Inflammatory macrophage treated with lipopolysaccharide for 1 hour (primary cell): ENCODE results near the gene CCDC194.

Source experiments
- DNase-seq, 2 donors: peaks; one replicate each; pipeline ENCODE4 v3.0.0-alpha.2; 2020 to 2022

The CCDC194 gene, protein sequence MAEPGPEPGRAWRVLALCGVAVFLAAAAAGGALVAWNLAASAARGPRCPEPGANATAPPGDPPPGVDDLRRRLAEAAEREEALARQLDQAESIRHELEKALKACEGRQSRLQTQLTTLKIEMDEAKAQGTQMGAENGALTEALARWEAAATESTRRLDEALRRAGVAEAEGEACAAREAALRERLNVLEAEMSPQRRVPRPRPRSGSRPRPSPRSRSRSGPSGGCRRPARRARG

DNA sequence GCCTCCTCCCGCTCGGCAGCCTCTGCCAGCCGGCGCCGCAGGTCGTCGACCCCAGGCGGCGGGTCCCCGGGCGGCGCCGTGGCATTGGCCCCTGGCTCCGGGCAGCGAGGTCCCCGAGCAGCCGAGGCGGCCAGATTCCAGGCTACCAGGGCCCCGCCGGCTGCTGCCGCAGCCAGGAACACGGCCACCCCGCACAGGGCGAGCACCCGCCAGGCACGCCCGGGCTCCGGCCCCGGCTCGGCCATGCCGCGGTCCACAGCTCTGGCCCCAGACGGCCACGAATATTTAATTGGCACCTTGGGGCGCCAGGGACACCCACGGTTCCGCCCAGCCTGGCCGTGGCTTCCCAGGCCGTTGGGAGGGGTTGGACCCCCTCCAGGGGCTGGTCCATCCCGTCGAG lies at the start of gene CCDC194:
Gene CCDC194, minus strand, starts transcription at position 283 of the 400 bp plus-strand sequence. Its CDS starts 38 bp downstream, at position 245.
- no peak for DNase-seq

DNA sequence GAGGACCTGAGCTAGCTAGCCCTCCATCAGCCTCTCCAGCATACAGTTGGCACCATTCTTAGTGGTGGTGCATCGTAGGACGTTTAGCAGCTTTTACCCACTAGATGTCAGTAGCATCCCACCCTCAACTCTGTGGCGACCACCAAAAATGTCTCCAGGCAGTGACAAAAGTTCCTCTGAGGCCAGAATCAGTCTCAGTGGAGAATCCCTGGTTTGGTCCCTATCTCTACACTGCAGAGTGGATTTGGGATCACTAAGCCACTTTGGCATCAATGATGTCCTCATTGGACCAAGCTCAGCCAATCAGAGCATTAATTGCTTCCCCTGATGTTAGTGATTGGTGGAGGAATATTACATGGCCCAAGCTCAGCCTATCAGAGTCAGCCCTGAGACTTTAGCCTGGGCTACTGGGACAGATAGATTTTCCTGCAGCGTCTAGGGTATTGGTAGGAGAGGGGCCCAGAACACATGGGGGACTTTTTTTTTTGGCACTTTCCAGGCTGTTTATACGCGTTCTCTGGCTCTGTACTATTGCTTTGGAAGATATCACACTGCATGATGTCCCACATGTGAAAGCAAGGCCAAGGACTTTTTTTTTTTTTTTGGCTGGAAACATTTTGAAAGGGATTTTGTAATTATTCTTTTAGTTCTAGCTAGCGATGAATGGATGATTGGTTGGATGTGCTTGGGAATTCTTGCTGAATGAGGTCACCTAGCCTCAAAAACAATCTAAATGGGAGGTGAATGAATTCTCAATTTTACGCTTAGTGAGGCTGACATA lies 47.4 kb upstream of the CCDC194 start:
- peak in 1 of 2 donors; percentile 40 for DNase-seq

DNA sequence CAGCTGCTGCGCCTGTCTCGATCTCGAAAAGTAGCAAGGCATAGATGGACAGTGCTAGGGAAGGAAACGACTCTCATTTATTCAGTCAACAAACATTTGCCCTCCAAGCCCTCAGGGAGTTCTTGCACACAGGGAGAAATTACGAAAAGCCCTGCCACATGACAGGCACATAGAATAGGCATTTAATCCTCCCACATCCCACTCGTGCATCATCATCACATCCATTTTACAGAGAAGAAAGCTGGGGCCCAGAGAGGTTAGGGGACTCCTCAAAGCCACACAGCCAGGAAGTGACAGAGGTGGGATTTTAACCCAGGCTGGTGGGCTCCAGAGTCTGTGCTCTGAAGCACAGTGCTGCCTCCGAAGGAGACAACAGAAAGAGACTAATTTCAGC lies 42.9 kb upstream of the CCDC194 start:
- DNase-seq: peak in 1 of 2 donors; percentile 33

DNA sequence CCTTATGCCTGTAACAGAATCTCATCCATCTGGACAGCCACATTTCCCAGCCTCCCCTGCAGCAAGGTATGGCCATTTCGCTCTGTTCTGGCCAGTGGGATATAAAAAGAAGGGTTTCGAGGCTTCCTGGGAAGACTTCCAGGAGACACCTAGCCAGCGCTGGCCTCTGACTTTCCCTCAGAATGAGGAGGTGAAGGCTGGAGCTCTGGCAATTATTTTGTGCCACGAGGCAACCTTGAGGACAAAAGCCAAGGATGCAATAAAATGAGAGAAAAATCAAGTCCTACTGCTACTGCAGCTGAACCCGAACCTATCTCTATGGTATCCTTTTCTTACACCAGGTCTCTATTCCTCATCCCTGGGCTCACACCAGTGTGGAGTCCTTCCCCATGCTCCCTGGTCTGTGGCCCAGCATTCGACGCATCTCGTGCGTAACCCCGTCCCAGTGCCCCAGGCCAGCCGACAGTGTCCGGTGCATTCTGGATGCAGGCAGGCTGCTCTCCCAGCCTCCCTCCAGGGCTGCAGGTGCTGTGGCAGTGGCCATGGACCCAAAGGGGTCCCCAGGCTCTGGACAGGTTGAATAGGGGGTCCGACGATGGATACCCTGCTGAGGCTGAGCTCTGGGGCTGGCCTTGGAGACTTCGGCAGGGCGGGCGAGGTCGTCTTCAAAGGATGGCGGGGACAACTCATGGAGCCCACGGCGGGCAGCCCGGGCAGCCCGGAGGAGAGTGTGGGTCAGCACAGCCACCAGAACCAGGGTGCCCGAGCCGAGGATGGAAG lies 42.3 kb upstream of the CCDC194 start:
- no peak for DNase-seq

DNA sequence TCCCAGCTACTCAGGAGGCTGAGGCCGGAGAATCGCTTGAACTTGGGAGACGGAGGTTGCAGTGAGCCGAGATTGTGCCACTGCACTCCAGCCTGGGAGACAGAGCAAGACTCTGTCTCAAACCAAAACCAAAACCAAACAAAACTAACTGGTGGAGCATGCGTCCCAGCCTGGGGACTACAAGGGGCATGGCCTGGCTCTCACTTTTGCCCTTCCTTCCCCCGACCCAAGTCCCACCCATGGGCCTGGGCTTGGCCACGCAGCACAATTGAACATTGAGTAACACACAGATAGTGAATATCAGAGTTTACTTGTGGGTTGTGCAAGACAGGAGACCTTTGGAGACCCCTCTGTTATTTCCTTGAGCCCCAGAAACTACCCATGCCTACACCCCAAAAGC lies 41.2 kb upstream of the CCDC194 start:
- no peak for DNase-seq

DNA sequence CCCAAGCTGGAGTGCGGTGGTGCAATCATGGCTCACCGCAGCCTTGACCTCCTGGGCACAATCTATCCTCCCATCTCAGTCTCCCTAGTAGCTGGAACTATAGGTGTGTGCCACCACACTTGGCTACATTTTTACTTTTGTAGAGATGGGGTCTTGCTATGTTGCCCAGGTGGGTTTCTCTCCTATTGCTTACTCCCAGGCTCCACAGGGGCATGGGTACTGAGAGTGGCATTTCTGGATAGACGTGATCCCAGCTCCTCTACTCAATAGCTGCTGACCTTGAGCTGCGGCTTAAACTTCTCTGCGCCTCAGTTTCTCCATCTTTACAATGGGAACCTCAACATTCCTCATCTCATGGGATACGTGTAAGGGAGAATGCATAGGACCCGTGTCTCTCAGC lies 37.4 kb upstream of the CCDC194 start:
- DNase-seq: no peak

DNA sequence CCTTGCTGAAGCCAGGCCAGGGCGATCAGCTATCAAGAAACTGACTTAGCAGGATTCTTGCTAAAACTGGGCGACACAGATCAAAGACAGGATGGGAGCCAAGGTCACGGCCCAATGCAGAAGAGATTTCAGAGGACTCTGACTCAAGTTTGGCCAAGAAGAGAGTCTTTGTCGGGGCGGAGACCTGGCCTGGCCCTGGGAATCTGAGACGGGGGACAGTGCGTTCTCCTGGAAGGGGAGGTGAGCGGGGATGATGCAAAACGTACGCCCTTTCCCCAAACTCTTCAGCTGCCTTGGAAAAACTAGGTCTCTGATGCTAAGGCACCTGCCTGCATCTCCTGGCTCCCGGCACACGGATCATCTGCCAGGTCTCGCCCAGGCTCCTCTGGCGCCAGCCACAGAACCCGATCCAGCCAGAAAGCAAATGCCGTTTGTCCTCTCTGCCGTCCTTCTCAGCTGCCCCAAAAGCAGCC lies 35.7 kb upstream of the CCDC194 start:
- DNase-seq: no peak

DNA sequence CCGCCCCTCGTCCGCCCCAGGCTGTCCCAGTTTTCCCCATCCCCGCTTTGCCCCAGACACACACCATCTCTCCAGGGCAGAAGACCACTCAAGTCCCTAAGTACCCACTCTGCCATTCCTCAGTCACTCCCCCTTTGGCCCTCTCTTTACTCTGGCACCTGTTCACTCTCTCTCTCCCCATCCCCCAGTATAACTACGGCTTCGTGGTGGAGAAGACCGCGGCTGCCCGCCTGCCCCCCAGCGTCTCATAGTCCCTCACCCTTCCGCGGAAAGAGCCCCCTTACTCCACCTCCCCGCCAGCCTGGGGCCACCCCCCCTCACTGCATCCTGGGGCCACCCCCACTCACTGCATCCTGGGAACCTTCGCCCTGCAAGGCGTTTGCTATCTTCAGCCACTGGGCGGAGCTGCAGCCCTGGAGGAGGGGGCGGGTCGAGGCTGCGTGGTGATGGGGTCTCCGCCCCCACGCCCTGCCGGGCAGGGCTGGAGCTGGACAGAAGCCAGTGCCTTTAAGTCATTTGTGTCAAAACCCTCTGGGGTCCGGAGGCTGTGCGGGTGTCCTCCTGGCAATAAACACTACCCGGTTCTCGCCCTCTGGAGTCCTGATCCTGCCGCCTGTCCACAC lies 30.9 kb upstream of the CCDC194 start:
- no peak for DNase-seq

DNA sequence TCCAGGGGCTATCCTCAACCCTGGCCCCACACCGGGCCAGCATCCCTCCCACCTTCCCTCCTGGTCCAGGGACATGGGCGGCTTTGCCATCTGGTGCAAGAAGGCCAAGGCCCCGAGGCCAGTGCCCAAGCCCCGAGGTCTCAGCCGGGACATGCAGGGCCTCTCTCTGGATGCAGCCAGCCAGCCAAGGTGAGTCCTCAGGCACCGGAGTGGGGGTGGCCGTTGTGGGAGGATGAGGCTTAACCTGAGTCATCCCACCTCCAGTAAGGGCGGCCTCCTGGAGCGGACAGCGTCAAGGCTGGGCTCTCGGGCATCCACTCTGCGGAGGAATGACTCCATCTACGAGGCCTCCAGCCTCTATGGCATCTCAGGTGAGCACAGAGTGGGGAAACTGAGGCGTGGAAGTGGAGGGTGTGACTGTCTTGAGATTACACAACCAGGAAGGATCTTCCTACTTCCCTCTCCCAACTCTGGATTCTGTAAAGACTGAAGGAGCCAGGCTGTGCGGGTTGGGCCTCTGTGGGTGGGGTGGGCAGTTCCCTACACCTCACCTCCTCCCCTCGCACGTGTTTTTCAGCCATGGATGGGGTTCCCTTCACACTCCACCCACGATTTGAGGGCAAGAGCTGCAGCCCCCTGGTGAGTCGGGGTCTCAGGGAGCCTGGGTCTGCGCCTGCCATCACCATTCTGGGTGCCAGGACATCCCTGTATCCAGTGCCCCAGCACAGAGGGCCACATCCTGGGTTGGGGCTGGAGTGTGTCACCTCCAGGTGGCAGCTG lies 29.6 kb upstream of the CCDC194 start:
- DNase-seq: no peak

DNA sequence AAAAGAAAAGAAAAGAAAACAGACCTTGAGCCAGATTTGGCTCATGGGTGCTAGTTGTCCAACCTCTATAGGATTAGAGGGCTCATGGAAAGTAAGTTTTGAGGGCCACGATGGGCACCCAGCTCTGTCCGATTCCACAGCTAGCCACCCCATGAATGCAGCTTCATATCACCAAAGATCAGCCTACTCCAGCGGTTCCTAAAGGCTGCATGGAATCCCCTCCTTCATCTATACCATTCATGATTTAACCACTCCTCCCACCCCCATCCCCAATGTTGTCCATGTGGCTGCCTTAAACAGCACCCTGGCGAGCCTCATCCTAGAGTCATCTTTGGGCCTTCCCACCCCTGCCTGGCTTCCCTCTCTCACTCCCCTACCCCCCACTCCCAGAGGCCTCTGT lies 27.9 kb upstream of the CCDC194 start:
- no peak for DNase-seq

DNA sequence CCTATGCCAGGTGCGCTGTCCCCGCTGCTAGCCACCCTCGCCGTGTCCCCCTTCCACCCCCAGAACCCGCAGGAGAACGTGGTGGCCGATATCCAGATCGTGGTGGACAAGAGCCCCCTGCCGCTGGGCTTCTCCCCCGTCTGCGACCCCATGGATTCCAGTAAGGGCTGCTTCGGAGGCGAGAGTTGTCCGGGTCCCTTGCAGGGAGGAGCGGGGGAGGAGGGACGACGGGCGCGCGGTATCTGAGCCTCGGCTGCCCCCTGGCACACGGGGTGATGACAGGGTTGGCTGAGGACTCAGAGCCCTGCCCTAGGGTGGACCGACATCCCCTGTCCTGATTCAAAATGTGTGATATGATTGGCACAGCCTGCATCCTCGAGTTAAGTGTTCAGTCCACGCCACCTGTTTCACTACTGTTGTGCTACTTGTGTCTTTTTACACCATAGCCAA lies 26.5 kb upstream of the CCDC194 start:
- no peak for DNase-seq

DNA sequence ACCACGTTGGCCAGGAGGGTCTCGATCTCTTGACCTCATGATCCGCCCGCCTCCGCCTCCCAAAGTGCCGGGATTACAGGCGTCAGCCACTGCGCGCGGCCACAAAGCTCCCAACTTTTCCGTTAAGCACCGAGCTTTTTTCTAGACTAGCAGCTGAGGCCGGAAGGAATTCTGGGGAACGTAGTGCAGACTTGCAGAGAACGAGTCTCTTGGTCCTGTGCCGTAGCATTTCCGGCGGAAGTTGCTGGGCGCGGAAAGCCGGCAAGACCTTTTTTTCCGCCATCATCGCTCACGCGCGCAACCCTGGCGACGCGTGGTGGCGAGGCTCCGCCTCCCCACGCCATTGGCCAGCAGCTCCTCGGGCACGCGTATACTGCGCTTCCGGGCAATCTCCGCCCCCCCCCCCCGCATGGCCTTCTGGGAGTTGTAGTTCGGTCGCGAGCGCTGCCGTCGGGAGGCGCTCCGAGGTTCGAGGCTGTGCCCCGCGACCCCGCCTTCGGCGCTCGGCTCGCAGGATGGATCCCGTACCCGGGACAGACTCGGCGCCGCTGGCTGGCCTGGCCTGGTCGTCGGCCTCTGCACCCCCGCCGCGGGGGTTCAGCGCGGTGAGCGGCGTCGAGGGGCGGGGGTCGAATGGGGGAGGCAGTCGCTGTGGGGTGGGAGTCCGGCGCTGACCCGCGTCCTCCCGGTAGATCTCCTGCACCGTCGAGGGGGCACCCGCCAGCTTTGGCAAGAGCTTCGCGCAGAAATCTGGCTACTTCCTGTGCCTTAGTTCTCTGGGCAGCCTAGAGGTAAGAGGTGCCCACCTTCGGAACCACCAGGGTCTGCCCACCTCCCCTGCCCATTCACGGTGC lies 25.9 kb upstream of the CCDC194 start, which contains the start of gene MVB12A:
Gene MVB12A, plus strand, starts transcription at position 427 of the 854 bp plus-strand sequence. Its CDS starts 89 bp downstream, at position 516.
- DNase-seq: peak; percentile 96 to 97

DNA sequence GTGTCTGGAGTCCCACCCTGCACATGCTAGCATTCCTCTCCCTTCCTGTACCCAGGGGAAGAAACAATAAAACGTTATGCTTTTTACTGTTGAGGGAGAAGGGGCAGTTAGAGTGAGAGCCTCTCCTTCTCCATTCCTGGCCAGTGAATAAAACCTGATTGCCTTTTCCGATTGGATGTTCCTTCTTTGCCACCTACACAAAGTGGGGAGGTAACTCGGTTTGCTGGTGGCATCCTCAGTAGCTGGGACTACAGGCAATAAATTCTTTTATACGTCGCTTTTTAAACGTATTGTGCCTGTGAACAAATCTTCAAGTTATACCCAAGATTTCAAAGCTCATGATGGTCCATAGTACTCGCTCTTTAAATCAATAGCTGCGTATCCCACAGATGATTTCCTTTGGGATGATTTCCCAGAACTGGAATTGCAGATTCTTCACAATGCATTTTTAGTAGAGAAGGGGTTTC lies 25.2 kb upstream of the CCDC194 start:
- no peak for DNase-seq

DNA sequence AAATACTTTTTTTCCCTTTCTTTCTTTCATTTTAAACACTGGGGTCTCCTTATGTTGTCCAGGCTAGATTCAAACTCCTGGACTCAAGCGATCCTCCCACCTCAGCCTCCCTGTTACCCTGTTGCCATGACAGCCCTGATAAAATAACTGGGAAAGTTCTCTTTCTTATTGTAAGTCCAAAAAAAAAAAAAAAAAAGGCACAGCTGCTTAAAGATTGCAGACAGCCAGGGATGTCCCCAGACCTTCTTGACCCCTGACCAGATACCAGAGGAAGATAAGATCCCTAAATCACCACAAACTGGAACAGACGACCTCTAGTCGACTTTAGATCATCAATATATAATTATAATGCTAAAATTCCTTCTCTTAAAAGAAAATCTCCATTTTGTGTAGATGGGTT lies 24.7 kb upstream of the CCDC194 start:
- DNase-seq: no peak

DNA sequence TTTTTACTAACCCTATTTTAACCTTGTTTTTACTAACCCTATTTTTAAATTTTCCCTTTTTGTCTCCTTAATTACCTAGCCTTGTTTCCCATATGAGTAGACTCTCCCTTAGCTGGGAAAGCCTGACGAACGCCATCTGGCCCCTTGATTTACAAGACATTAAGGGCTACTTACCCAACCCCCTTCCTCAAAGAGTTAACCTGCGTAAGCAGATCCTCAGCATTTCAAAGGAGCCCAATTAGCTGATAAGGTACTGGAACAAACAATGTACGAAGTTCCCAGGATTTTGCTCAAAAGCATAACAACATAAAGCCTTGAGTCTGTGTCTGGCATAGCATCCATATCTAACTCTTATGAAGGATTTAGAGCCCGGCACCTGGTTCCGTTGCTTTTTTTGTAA lies 21.1 kb upstream of the CCDC194 start:
- no peak for DNase-seq

DNA sequence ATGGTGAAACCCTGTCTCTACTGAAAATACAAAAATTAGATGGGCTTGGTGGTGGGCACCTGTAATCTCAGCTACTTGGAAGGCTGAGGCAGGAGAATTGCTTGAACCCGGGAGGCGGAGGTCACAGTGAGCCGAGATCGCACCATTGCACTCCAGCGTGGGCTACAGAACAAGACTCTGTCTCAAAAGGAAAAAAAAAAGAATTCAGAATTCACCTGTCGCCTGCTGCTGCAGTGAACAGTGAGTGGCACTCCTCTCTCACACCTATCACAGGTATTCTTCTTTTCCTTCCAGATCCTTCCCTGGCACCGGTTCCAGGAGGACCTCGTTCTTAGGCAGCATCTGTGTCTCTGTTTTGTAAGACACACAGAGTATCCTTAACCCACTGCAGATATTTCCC lies 20.1 kb upstream of the CCDC194 start:
- no peak for DNase-seq

DNA sequence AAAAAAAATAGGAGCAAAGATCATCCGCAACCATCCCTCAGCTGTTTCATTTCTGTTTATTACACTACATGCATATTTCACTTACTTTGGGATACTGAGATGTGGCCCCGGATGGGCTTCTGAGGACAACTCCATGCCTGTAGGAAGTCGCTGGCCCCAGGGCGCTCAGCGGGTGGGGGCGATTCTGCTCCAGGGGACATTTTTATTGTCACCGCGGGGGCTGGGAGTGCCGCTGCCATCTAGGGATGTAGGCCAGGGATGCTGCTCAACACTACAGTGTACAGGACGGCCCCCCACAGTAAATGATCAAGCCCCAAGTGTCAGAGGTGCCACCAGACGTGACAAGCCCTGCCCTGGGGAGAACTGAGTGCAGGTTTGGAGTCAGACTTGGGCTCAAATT lies 17.8 kb upstream of the CCDC194 start:
- DNase-seq: no peak

DNA sequence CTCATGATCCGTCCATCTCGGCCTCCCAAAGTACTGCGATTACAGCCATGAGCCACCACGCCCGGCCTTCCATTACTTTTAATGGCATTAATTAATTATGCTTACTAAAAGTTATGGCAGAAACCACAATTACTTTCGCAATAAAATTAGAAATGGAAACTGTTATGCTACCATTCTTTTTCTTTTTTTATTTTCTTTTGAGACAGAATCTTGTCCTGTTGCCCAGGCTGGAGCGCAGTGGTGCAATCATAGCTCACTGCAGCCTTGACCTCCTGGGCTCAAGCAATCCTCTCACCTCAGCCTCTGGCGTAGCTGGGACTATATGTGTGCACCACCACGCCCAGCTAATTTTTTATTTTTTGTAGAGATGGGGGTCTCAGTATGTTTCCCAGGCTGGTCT lies 16.0 kb upstream of the CCDC194 start:
- no peak for DNase-seq

DNA sequence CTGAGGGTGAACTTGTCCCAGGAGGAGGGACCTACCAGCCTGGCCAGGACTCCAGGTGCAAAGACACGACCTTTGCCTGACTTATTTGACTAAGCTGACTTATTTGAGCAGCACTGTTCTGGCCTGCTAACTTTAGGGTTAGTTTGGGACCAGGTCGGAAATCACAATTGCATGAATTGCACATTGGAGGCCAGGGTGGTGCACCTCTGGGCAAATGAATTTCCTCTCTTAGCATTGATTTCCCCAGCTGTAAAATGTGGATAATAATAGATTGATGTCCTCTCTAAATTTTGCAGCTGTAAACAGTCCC lies 12.8 kb upstream of the CCDC194 start:
- no peak for DNase-seq

DNA sequence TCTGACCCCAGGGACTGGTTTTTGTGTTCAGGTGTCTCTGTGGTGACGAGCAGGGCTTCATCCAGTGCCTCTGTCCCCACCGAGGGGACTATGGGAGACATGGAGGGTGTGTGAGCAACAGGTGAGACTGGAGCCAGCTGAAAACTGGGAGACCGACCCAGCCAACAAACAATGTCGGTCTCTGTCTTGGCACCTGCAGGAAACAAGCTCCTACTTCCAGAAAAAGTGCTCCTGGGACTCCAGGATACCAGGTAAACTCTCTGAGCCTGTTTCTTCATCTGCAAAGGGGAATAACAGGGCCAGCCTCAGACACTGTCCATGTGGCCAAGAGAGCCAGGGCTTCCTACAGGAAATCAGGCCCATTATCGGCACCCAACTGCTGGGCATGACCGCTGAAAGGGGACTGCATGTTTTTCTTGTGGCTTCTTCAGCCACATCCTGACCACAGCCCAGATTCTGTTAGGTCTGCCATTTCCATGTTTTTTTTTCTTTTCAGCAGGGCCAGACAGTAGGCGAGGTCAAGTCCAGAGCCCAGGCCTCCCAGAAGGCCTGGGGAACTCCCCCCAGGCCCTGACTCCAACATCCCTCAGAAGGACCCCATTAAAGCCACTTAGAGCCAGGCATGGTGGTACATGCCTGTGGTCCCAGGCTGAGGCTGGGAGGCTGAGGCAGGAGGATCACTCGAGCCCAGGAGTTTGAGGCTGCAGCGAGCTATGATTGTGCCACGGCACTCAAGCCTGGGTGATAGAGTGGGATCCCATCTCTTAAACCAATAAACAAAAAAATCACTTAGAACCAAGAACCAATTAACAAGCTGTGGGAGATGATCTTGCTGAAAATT lies 12.3 kb upstream of the CCDC194 start:
- DNase-seq: no peak
